ENCODE results near the gene GAL3ST2. TPM values are rescaled to one million over a fixed set of nuclear protein-coding genes. Genes with fewer than 3 reads are reported as not detected.
"Not testable (repeated sequence)": the region's sequence is repeated elsewhere in the genome, so short reads cannot be mapped to it uniquely, and the experiment has no call there.

The GAL3ST2 gene
- not detected for total RNA-seq

DNA sequence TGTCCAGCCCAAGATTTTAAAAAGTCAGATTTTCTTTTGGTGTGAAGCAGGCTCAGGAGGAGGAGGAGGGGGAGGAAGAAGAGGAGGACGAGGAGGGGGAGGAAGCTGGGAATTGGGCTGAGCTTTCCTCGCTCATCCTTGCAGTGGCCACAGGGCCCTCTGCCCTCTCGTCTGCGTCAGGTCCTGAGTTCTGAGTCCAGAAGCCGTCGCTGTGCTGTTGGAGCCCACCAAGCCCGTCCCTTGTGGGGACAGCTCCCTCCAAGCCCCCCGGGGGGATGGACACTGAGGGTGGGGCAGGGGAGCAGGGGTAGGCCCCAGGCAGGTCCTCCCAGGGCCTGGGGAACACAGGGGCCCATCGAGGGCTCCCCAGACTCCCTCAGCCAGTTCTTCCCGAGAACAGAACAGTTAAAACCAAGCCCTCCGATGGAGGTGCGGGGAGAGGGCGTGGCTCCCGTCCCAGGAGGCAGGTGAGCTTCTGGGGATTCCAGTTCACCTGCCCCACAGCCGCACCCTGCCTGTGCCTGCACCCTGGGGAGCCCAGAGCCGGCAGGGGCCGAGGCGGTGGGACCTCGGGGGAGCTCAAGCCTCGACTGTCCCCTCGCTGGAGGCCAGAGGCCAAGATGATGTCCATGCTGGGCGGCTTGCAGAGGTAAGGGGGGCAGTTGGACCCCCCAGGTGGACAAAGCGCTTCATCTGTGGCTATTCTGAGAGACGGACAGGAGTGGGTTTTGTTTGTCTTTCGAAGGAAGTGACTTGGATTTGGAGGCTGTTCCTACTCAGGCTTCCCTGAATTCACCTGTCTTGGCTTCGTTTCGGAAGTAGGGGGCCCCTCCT lies at the start of gene GAL3ST2:
Gene GAL3ST2, plus strand, starts transcription at position 487 of the 834 bp plus-strand sequence. Its CDS starts 134 bp downstream, at position 621.
- Mint-ChIP-seq H3K4me1 (ENCODE audit: low read depth) (peaks cover 13% of the 10 kb centered on the region), H3K9me3 (peaks cover 8% of the 10 kb centered on the region), H3K4me3 (no peak within 1 kb of the TSS), H3K27ac (no peak within 1 kb of the TSS), H3K36me3 (ENCODE audit: low read depth) (peaks cover 2% of the 10 kb centered on the region), H3K27me3 (ENCODE audit: low read depth) (peaks cover 3% of the 10 kb centered on the region)
- CTCF ChIA-PET: no interaction called here
- intact Hi-C loops (cut with micrococcal nuclease): no loop called here
- no peak for DNase-seq

GRCh38 chr2:241728000-241728399 lies 48.6 kb upstream of the GAL3ST2 start:
- CTCF ChIA-PET: no interaction called here
- intact Hi-C loops (cut with micrococcal nuclease): no loop called here
- no peak for DNase-seq
- Mint-ChIP-seq H3K9me3 (peaks cover 2% of the 10 kb centered on the region), H3K27me3 (ENCODE audit: low read depth) (no peaks in the 10 kb centered on the region), H3K4me1 (ENCODE audit: low read depth) (peaks cover 28% of the 10 kb centered on the region), H3K4me3 (no peak overlapping the region), H3K36me3 (ENCODE audit: low read depth) (peaks cover 21% of the 10 kb centered on the region), H3K27ac (no peak overlapping the region)

DNA sequence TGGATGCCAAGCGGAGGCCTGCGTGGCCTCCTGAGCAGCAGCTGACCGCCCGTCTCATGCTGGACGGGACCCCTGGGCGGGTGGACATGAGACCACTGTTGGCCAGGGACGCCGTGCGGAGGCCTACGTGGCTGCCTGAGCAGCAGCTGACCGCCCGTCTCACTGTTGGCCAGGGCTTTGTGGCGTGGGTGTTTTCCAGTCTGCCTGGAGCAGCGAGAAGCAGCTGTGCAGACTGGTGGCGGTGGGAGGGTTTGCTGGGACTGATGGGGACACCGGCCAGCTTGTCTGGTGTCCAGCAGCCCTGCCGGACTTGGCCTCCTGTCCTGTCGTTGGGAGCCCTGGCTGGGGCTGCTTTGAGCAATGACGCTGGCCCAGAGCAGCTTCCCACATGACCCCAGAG lies 48.0 kb upstream of the GAL3ST2 start:
- no peak for DNase-seq
- Mint-ChIP-seq H3K4me3 (no peak overlapping the region), H3K9me3 (no peaks in the 10 kb centered on the region), H3K4me1 (ENCODE audit: low read depth) (peaks cover 30% of the 10 kb centered on the region), H3K27ac (no peak overlapping the region), H3K36me3 (ENCODE audit: low read depth) (peaks cover 15% of the 10 kb centered on the region), H3K27me3 (ENCODE audit: low read depth) (no peaks in the 10 kb centered on the region)
- CTCF ChIA-PET: no interaction called here
- intact Hi-C loops (cut with micrococcal nuclease): no loop called here

DNA sequence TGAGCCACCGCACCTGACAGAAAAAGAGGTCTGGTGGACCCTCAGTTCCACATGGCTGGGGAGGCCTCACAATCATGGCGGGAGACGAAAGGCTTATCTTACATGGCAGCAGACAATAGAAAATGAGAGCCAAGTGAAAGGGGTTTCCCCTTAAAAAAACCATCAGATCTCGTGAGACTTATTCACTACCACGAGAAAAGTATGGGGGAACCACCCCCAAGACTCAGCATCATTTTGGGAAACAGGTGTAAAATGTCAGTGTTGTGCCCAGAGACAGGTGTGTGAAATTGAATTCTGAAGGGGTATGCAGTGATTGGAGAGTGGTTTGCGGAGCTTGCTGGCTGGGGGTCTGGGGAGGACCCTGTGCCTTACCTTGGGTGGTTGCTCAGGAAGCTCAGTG lies 46.8 kb upstream of the GAL3ST2 start:
- H3K4me3 Mint-ChIP-seq: no peak overlapping the region
- H3K27me3 Mint-ChIP-seq (ENCODE audit: low read depth): no peaks in the 10 kb centered on the region
- no peaks in the 10 kb centered on the region for H3K9me3 Mint-ChIP-seq
- peak; percentile 55 for DNase-seq
- peak overlapping the region; percentile 85 for H3K27ac Mint-ChIP-seq
- H3K4me1 Mint-ChIP-seq (ENCODE audit: low read depth): peaks cover 32% of the 10 kb centered on the region
- CTCF ChIA-PET: interaction anchor here (0.5 to 1.6 kb wide), 3 partner anchors 26 to 148 kb away, joined by 3 to 4 read pairs (median 3); partner anchors contain the start of gene DTYMK
- intact Hi-C loops (cut with micrococcal nuclease): loop anchor here (1.0 to 5.0 kb wide), 5 partner anchors 29 to 237 kb away; partner anchors contain the start of gene STK25
- H3K36me3 Mint-ChIP-seq (ENCODE audit: low read depth): peaks cover 7% of the 10 kb centered on the region

GRCh38 chr2:241730671-241731293 lies 45.8 kb upstream of the GAL3ST2 start:
- DNase-seq: peak; percentile 68
- Mint-ChIP-seq H3K27me3 (ENCODE audit: low read depth) (no peaks in the 10 kb centered on the region), H3K4me3 (no peak overlapping the region), H3K36me3 (ENCODE audit: low read depth) (peaks cover 5% of the 10 kb centered on the region), H3K4me1 (ENCODE audit: low read depth) (peaks cover 35% of the 10 kb centered on the region), H3K9me3 (no peaks in the 10 kb centered on the region), H3K27ac (peak overlapping the region; percentile 85)
- intact Hi-C loops (cut with micrococcal nuclease): loop anchor here (1.0 to 5.0 kb wide), 5 partner anchors 29 to 237 kb away; partner anchors contain the start of gene STK25
- CTCF ChIA-PET: interaction anchor here (0.5 to 1.6 kb wide), 6 partner anchors 25 to 879 kb away, joined by 3 to 4 read pairs (median 3); partner anchors contain the start of gene DTYMK

- H3K36me3 Mint-ChIP-seq (ENCODE audit: low read depth); H3K27ac Mint-ChIP-seq; H3K4me3 Mint-ChIP-seq; H3K9me3 Mint-ChIP-seq; H3K27me3 Mint-ChIP-seq (ENCODE audit: low read depth): not testable (repeated sequence)
- peak; percentile 75 for DNase-seq
- CTCF ChIA-PET: interaction anchor here (1.5 to 2.6 kb wide), 2 partner anchors 30 to 146 kb away, joined by 11 to 17 read pairs; partner anchors contain the start of gene ING5
- peaks cover 42% of the 10 kb centered on the region for H3K4me1 Mint-ChIP-seq (ENCODE audit: low read depth)
- intact Hi-C loops (cut with micrococcal nuclease): loop anchor here (2.0 to 5.0 kb wide), 3 partner anchors 112 to 235 kb away; partner anchors contain the start of gene STK25
These were observed 44.0 kb upstream of the GAL3ST2 start for GRCh38 chr2:241732513-241733186.

- no peaks in the 10 kb centered on the region for H3K9me3 Mint-ChIP-seq
- intact Hi-C loops (cut with micrococcal nuclease): loop anchor here (1.0 to 5.0 kb wide), 6 partner anchors 31 to 234 kb away; partner anchors contain the start of genes ATG4B, ING5, STK25 and THAP4
- H3K4me1 Mint-ChIP-seq (ENCODE audit: low read depth): peaks cover 46% of the 10 kb centered on the region
- H3K27me3 Mint-ChIP-seq (ENCODE audit: low read depth): no peaks in the 10 kb centered on the region
- CTCF ChIA-PET: interaction anchor here (0.6 to 2.6 kb wide), 7 partner anchors 31 to 873 kb away, joined by 3 to 17 read pairs (median 4); partner anchors contain the start of gene ING5
- peak overlapping the region; percentile 53 for H3K4me3 Mint-ChIP-seq
- no peak overlapping the region for H3K27ac Mint-ChIP-seq
- peaks cover 6% of the 10 kb centered on the region for H3K36me3 Mint-ChIP-seq (ENCODE audit: low read depth)
- no peak for DNase-seq
These were observed 43.0 kb upstream of the GAL3ST2 start for GRCh38 chr2:241733391-241734207.

DNA sequence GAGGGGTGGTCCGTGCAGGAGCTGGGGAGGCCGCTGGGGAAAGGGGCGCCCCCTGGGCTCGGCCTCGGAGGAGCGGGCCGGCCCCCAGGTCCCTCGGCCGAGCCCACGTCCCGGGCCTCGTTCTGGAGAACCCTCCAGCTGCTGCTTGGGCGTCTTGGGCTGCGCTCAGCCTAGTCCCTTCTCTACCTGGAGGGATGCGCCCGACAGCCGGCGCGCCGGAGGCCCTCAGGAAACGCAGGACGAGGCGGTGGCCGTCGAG lies 42.5 kb upstream of the GAL3ST2 start:
- H3K4me1 Mint-ChIP-seq (ENCODE audit: low read depth): peaks cover 49% of the 10 kb centered on the region
- H3K4me3 Mint-ChIP-seq: peak overlapping the region; percentile 69

DNA sequence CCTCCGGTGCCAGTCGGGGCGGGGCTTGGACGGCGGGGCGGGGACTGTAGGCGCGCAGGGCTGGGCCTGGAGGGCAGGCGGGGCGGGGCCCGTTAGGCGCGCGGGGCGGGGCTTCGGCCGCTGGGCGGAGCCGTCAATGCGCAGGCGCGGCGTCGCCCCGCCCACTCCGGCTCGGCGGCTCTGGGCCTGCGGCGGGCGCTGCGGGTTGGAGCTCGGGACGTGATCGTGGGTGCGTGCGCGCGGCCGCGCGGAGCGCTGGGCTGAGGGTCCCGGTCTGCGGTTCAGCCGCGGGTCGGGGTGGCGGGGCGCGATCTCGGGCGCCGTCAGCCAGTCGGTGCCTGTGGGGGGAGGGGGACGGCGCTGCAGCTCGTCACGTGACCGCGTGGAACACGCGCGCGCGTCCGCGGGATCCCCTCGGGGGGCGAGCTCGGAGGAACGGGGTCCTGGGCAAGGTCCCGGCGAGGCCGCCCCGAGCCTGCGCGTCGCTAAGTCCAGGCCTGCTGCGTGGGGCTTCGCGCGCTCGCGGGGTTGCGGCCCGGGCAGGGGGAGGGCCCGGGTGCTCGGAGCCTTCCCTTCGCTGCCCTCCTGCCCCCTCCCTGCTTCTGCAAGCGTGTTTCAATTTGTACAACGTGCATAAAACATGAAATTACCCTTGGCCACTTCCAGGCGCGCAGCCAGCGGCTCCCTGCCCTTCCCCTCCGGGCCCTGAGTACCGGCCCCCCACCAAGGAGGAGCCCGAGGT lies 42.0 kb upstream of the GAL3ST2 start, which contains the start of gene D2HGDH:
Gene D2HGDH, plus strand, starts transcription at position 164 of the 742 bp plus-strand sequence. CDS start 595 bp downstream, outside the sequence.
- intact Hi-C loops (cut with micrococcal nuclease): loop anchor here (1.0 to 5.0 kb wide), 6 partner anchors 32 to 233 kb away; partner anchors contain the start of genes ATG4B, DTYMK, ING5 and STK25
- Mint-ChIP-seq H3K36me3 (ENCODE audit: low read depth) (peaks cover 6% of the 10 kb centered on the region), H3K27me3 (ENCODE audit: low read depth) (no peaks in the 10 kb centered on the region), H3K27ac (no peak within 1 kb of the TSS), H3K4me3 (peak within 1 kb of the TSS; percentile 78), H3K4me1 (ENCODE audit: low read depth) (peaks cover 52% of the 10 kb centered on the region), H3K9me3 (no peaks in the 10 kb centered on the region)
- DNase-seq: peak; percentile 95
- CTCF ChIA-PET: interaction anchor here (0.7 to 2.6 kb wide), 5 partner anchors 32 to 144 kb away, joined by 3 to 17 read pairs (median 5); partner anchors contain the start of genes ING5 and RTP5

More for the DNA sequence above, 42.5 kb upstream of the GAL3ST2 start:
- intact Hi-C loops (cut with micrococcal nuclease): loop anchor here (1.0 to 5.0 kb wide), 5 partner anchors 32 to 233 kb away; partner anchors contain the start of genes ATG4B, ING5, STK25 and THAP4
- no peak overlapping the region for H3K27ac Mint-ChIP-seq
- H3K9me3 Mint-ChIP-seq: no peaks in the 10 kb centered on the region
- CTCF ChIA-PET: interaction anchor here (0.6 to 2.6 kb wide), 8 partner anchors 32 to 874 kb away, joined by 3 to 17 read pairs (median 4); partner anchors contain the start of genes ING5 and RTP5
- DNase-seq: no peak
- H3K36me3 Mint-ChIP-seq (ENCODE audit: low read depth): peaks cover 6% of the 10 kb centered on the region
- H3K27me3 Mint-ChIP-seq (ENCODE audit: low read depth): no peaks in the 10 kb centered on the region

DNA sequence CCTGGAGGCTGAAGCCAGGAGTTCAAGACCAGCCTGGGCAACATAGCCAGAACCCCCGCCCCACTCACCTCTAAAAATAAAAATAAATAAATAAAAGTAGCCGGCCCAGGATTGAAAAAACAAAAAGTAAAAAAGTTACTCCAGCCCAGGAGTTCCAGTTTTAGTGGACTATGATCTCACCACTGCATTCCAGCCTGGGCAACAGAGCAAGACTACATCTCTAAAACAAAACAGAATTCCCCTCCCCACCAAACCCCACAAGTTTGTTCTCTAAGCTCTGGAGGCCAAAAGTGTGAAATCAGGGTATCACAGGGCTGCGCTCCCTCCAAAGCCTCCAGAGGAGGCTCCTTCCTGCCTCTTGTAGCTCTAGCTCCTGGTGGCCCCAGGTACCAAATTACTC lies 40.5 kb upstream of the GAL3ST2 start:
- peaks cover 8% of the 10 kb centered on the region for H3K36me3 Mint-ChIP-seq (ENCODE audit: low read depth)
- DNase-seq: no peak
- H3K27me3 Mint-ChIP-seq (ENCODE audit: low read depth): no peaks in the 10 kb centered on the region
- H3K4me3 Mint-ChIP-seq: peak overlapping the region; percentile 78
- intact Hi-C loops (cut with micrococcal nuclease): no loop called here
- CTCF ChIA-PET: interaction anchor here (0.9 kb wide), 1 partner anchor 142 kb away, joined by 3 read pairs; no protein-coding TSS in a partner anchor
- H3K27ac Mint-ChIP-seq: no peak overlapping the region
- peaks cover 50% of the 10 kb centered on the region for H3K4me1 Mint-ChIP-seq (ENCODE audit: low read depth)
- no peaks in the 10 kb centered on the region for H3K9me3 Mint-ChIP-seq

Data from activated naive CD4-positive, alpha-beta T cell treated with anti-CD3 and anti-CD28 coated beads for 36 hours (primary cell).